HG02571 (cell line): Measurements from ENCODE around the gene PRICKLE1.
"Not testable (repeated sequence)": the region's sequence is repeated elsewhere in the genome, so short reads cannot be mapped to it uniquely, and the experiment has no call there.

ENCODE experiments used
- ATAC-seq: cut with Tn5 transposase; IDR thresholded peaks from one replicate; pipeline ENCODE4 v1.9.1; 2021; ENCODE audit warnings: mild to moderate bottlenecking, moderate library complexity; ENCODE audit not compliant: unreplicated experiment

The PRICKLE1 gene

DNA sequence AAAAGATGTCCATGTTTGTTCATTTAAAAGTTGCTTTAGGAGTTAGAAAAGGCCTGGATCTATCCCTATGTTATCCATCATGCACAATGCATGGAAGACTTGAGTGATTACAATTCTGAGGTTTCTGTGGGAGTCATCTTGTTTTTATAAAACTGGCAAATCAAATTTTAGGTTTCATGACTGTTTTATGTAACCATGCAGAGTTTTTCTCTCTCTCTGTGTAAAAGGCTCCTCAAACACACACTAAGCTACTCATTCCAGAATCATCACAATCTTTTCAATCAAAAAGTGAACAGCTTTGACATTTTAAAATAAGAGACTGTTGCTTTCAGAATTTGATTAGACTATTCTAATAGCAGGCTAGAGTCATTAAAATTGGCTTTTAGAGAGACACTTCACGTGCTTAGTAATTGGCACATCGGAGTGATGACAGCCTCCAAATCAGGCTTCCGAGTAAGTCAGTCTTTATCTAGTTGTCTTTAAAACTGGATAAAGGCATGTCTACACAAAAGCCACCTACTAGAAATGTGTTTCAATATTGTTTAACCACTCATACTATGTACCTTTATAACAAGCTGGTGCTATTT, 31.9 kb downstream of the PRICKLE1 start:
- no peak for ATAC-seq

DNA sequence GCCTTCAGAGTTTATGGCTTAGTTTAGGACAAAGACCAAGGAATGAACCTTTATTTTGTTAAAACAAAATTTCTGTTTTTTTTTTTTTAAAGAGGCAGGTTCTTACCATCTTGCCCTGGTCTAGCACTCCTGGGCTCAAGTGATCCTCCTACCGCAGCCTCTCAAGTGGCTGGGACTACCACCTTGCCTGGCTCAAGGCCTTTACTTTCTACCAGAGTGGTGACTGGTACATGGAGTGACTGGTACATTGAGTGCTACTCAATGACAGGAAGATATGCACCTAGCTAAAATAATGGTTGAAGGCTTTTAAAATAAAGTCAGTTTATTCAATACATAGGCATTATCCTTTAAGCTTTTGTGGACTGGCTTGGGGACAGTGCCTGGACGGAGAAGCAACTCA, 32.6 kb downstream of the PRICKLE1 start:
- ATAC-seq = no peak

DNA sequence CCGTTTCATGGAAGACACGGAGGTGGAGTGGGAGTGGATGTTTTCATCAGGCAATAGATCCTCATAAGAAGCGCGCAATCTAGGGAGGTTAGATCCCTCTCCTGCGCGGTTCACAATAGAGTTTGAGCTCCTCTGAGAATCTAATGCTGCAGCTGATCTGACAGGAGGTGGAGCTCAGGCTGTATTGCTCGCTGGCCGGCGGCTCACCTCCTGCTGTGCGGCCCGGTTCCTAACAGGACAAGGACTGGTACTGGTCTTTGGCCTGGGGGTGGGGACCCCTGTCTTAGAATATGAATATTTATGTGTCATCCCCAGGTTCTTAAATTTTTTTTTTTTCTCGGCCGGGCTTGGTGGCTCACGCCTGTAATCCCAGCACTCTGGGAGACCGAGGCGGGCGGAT, 36.7 kb downstream of the PRICKLE1 start:
- ATAC-seq = no peak

DNA sequence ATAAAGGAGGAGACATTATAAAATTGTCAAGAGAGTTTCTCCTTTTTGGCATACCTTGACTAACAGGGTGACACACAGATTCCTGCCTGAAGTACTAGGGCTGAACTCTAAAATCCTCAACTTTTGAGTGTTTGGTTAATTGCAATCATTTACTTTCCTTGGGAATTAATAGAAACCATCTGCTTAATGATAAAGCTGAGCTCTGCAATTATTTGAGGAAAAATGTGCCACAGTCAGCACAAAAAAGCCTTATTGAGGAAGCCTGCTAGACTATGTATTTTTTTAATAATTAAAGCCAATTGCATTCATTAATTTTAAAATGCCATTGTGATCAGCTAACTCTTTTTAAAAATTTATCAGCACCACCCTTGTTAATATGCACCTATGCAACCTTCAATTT, 38.7 kb downstream of the PRICKLE1 start:
- no peak for ATAC-seq

DNA sequence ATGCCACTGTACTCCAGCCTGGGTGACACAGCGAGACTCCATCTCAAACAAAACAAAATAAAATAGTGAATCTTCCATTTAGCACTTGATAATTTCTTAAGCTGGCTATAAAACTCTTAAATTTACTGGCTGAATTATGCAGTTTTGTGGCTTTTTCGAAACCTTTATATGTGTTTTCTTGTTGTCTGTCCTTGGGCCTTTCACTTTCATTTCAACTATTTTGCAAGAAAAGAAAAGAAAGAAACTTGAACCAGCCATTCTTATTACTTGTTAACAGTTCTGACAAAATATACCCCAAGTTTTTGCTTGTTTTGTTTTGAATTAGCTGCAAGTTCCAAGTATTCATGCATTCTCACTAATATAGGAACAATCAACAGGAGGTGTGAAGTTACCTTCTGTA, 42.8 kb downstream of the PRICKLE1 start:
- no peak for ATAC-seq

DNA sequence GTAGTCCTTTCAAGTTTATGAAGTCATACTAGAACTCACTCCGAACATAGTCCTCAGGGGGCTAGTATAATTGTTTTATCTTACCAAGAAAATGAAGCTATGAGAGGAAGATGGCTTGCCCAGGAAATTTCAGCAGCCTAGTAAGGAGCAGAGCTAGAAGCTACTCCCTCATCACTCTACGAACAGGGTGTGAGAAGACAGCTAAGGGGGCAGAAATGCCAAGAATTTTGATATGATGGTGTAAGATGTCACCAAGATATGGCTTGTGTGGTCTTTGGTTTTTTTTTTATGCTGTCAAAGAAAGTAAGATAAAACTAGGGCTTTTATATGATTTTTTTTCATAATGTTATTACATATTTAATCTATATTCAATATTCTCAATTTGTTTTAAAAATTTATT, 47.6 kb downstream of the PRICKLE1 start:
- no peak for ATAC-seq

DNA sequence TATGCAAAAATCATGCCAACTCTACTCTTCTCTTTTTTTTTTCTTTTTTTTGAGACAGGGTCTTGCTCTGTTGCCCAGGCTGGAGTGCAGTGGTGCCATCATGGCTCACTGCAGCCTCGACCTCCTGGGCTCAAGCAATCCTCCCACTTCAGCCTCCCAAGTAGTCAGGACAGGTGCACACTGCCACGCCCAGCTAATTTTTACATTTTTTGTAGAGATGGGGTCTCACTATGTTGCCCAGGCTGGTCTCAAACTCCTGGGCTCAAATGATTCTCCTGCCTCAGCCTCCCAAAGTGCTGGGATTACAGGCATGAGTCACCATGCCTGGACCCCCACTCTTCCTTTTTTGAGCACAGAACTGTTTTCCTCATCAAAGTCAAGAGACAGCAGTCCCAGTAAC, 48.2 kb downstream of the PRICKLE1 start:
- ATAC-seq = not testable (repeated sequence)

DNA sequence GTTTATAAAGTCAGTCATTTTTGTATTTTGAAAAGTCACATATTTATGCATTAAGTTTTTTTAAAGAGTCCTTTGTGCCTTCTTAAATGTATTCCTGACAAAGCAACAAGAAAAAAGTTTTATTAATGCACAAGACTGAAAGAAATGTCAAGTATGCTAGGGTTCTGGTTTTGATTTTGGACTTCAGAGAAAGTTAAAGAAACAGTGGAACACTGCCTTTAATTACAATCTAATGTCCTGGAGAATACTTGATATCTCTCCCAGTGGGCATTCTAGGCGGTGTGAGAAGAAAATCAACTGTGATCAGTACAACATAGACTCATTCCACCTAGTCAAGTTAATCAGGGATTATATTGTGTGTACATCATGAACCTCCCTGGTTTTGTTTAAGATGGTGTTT, 49.9 kb downstream of the PRICKLE1 start:
- ATAC-seq = no peak

DNA sequence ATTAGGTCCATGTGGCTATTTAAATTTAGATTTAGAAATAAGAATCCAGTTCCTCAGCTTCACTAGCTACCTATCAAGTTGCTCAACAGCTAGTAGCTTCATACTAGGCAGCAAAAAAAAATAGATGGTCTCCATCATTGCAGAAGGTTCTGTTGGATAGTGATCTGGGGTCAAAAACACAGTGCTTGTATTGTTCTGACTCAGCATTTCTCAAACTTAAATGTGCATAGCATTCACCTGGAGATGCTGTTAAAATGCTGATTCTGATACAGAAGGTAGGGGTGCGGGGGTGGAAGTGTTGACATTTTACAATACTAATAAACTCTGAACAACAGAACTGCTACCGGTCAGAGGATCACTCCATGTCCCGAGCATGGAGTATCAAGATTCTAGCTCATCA, 51.3 kb downstream of the PRICKLE1 start:
- no peak for ATAC-seq

DNA sequence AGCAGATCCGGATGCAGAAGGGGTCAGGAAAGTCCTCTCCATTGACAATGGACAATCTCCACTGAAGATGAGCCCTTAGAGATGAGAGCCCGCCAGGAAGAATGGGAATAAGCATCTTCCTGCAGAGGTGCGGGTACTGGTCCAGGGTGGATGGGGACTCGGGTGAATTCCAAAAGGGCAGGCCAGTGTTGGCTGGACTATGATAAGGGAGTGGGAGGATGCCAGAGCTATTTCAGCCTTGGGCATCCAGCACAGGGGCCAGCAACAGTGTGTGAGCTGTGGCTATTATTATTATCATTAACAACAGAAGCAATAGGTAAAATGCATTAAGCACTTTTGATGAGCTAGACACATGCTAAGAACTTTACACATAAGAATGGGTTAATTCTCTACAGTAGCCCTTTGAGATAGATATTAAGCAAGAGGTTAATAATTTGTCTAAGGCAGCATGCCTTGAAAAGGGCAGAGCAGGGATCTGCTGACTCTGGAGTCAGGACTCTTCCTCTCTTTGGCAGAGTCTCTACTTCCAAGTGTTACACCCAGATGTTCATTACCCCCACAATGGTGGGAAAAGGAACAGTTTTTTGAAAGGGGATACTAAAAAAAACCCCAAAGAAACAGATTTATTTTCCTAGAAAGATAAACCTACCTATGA, 55.2 kb downstream of the PRICKLE1 start:
- no peak for ATAC-seq

DNA sequence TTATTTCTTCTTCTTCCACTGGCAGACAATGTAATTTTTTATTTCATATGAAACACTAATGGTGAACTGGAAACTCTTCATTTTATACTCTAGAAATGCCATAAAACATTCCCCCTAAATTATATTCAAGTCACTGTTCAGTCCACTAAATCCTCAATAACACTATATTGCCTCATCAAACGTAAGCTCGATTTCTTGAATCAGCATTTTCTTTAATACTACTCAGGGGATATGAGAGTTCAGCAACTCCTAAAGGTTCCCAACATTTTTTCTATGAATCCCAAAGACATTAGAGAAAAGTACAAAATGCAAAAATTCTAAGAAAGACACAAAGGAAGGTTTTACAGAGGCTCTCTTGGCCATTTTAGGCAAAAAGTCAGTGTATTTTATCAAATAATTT, 59.3 kb downstream of the PRICKLE1 start:
- no peak for ATAC-seq

DNA sequence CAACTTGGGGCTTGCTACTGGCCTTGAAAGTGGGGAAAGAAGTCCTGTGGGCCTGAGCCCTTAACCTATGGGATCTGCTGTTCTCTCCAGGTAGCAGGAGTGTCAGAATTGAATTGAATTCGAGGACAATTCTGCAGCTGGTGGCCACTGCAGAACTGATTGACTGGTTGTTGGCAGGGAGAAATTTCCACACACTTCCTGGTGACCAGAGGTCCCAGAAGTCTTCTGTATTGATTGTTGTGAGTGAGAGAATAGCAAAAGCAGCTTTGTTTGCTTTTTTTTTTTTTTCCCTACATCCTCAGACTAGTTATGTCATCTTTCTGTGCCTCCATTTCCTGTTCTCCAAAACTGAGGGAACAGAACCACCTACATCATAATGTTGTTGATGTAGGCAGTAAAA, 64.1 kb downstream of the PRICKLE1 start:
- ATAC-seq = no peak

DNA sequence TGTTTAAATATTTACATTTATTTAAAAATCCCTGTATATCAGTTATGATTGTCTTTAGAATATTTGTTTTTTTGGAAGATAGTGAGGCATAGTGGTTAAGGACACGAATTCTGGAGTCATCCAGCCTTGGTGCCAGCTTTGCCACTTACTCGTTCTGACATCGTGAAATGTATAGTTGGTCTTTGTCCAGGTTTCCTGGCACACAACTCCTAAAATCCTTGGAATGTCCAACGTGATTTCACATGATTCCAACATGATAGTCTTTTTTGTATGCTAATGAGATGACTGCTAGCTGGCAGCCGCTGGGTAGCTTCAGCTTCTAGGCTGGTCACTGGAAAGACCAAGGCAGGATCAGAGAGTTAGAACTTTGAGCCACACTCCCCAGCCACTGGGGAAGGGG, 64.8 kb downstream of the PRICKLE1 start:
- ATAC-seq = no peak

DNA sequence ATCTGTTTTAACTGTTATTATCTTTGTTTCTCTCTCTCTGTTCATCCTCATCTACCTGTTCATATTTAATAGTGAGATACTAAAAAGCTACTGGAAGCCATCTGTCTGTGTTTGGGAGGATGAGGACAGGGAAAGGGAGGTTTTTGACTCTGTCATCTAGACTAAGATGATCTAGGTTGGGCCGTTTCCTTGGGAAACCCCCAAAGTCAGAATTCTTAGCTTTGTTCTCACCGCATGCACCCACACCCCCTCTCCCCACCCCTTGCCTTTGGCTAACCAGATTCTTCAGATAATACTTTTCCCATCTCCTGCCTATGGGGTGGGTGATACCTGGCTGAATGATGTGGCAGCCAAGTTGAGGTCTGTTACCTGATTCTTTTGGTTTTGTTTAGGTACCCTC, 73.0 kb downstream of the PRICKLE1 start:
- ATAC-seq = no peak

DNA sequence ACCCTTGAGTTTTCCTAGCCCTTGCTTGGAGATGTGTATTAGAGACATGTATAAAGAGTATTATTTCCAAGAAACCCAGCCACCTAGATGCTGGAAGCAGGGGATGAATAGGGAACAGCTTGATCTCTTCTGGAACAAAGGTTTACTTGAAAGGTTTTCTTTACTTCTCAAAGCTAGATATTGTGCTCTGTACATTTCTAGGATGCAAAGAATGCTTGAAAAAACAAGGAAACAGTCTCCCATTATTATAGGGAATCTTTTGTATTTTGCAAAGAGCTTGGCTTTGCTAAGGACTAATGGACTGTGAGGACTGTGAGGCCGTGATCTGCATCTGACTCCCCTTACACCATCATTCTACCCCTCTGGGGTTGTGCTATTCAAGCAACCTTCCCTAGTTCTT, 77.9 kb downstream of the PRICKLE1 start:
- no peak for ATAC-seq

DNA sequence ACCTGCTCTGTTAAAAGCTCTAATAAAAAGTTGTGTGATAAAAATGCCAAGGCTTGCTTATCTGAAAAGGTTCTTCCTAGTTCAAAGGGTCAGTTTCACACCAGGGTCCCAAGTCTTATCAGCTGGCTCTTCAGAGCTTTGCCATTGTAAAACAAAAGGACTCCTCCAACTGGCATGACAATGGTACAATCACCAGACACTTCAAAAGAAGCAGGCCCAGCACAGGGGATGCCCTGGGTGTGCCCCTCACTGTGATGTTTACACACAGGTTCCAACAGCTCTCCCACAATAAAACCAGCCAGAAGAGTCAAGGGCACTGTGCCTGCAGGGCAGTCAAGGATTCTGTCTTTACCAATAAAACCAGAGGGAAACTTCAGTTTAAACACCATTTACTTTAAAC, 78.7 kb downstream of the PRICKLE1 start:
- no peak for ATAC-seq

DNA sequence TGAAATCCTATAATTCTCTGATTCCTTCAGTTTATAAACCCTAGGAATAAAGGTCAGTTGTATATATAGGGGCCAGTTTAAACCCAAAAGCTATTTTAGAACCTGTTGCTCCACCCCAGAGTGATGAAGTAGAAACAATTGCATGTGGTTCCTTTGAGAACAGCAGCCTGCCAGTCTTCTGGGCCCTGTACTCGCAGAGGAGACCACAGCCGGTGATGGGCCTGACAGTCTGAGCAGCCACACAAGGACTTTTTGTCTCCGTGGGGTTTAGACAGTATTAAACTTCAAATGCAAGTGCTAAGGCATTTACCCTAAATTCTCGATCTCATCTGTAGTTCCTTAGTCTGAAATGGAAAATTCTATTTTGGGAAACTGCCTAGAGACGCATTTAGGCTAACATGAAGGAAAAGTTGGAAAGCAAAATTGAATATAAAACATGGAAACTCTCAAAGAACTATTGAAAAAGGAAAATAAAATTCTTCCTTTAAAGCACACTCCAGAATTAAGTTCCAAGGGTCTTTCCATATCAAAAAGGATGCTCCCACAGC, 80.6 kb downstream of the PRICKLE1 start:
- ATAC-seq = no peak

DNA sequence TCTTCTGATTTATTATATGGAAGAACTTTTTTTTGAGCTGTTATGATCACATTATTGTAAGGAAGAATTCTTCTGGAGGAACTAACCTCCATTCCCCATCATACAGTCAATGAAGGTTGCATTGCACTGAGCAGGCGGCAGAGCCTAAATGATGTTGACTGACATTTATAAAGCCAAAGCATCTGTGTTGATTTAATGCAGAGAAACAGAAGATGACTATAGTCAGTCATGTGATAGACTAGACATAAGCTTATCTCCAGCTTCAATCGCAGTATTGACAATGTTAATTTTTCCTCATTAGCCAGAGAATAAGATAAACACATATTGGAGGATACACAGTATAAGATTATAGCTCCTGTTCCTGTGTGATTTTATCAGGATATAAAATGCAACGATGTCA, 82.0 kb downstream of the PRICKLE1 start:
- ATAC-seq = no peak

DNA sequence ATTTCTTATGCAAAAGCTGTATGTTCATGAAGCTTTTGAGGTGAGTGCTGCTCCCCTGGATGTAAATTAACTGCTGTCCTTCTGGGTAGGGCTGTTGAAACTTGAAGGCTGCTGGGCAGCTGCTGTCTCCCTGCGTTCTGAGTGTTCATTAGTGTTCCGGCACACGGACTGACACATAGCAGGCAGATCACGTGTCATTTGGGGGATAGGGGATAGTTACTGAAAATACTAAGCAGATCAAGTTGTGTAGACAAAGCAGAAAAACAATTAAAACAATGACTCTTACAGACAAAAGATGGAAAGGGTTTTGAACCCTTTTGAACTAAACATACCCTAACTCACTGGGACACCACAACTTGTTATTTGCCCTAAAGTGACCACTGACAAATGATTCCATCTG, 82.5 kb downstream of the PRICKLE1 start:
- ATAC-seq = no peak

DNA sequence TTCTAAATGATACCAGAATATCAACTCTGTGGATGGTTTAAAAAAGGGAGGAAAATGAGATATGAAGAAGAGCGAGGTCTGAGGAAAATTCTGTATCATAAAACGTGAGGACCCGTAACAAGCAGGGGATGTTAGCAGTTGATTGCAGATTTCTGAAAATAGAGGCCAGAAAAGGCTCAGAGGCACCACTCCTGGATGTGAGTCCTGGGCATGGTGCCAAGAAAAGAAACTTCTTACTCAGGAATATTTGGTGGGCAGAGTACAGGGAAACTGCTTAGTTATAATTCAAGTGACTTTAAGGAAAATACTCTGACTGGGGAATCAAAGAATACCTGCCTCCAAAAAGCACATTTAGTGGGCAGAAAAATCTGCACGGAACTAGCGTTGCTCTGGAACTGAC, 85.5 kb downstream of the PRICKLE1 start:
- no peak for ATAC-seq

DNA sequence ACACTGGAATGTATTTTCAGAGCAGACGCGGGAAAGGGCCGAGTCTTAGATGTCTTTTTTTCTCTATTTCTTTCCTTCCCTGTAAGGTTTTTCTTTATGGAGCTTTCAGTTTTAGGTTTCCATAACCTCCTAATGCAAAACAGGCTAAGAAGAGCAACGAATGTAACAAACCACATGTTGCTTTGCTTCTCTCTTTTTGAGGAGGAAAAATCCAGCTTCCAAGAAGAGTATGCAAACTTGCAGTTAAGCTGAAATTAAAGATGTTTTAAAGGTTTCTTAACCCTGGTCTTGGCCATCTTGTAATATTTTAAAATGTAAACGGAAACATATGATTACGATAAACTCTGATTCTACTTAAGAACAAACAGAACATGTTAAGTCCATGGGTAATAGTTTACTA, 86.9 kb downstream of the PRICKLE1 start:
- ATAC-seq = no peak

DNA sequence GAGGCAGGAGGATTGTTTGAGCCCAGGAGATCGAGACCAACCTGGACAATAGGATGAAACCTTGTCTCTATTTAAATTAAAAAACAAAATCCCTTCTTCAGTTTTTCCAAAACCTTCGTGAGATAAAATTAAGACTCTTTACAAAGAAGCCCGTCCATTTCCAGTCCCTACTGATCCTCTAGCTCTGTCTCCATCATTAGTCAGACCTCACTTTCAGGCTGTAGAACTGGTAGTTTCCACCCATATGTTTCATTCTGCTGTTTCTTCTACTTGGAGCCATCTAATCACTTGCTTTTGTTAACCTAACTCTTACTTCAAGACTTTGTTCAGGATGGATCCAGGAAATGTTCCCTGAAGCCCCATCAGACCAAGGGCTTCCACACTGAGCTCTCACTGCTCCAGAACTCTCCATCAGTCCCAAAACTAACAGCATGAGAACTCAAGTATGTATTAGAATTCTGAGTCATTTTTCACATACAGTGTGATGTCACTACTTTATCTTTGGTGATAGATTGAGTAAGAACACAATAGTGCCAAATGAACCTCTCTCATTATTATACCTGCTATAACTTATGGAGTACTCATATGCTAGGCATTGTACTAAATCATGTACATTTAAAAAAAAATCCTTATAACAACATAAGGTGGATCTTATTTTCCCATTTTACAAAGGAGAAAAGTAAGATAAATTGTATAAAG, 90.8 kb downstream of the PRICKLE1 start:
- no peak for ATAC-seq
